HFF-Myc (cell line): Measurements from ENCODE around the gene NOTCH2.

Source experiments
- DNase-seq: peaks from one replicate; pipeline ENCODE4 v3.0.0-alpha.2; 2011; ENCODE audit warnings: low read depth; ENCODE audit errors: extremely low read depth
- H3K4me3 ChIP-seq: replicated peaks from 2 replicates; pipeline ENCODE4 v1.5.1; 2011; ENCODE audit warnings: low read depth, mild to moderate bottlenecking, control low read depth, low read length
- CTCF ChIP-seq: IDR thresholded peaks from 2 replicates; pipeline ENCODE4 v1.5.1; 2012; ENCODE audit warnings: mild to moderate bottlenecking, low read depth, low read length, control low read depth; ENCODE audit errors: missing control alignments

Gene NOTCH2

GRCh38 chr1:119924948-119925898, 144.2 kb downstream of the NOTCH2 start:
- no peak for DNase-seq
- TF ChIP-seq CTCF = no peak
- H3K4me3 ChIP-seq = no peak overlapping the region

- DNase-seq = no peak
These were observed 149.1 kb downstream of the NOTCH2 start for GRCh38 chr1:119920104-119920968.

GRCh38 chr1:119919241-119919640, 150.2 kb downstream of the NOTCH2 start:
- no peak for DNase-seq
- no peak for TF ChIP-seq CTCF
- no peak overlapping the region for H3K4me3 ChIP-seq

More at GRCh38 chr1:119920104-119920968, 149.1 kb downstream of the NOTCH2 start:
- no peak overlapping the region for H3K4me3 ChIP-seq
- TF ChIP-seq CTCF = no peak

GRCh38 chr1:119918301-119918700, 151.2 kb downstream of the NOTCH2 start:
- no peak overlapping the region for H3K4me3 ChIP-seq
- DNase-seq = no peak
- no peak for TF ChIP-seq CTCF

- H3K4me3 ChIP-seq = no peak overlapping the region
- no peak for DNase-seq
- no peak for TF ChIP-seq CTCF
These were observed 152.0 kb downstream of the NOTCH2 start for GRCh38 chr1:119917304-119918055.

- H3K4me3 ChIP-seq = no peak overlapping the region
- no peak for TF ChIP-seq CTCF
- DNase-seq = no peak
These were observed 153.9 kb downstream of the NOTCH2 start for GRCh38 chr1:119915517-119915916.
